Endothelial cell of umbilical vein (primary cell): ENCODE data around the gene GATD1. TPM values are rescaled to one million over a fixed set of nuclear protein-coding genes. Genes with fewer than 3 reads are reported as not detected.

Experiments
- BruUV-seq: library from RNA; stranded (reverse); fragments of 400-500 nt; replicated peaks from 2 replicates; lab custom pipeline; 2021; lab: Mats Ljungman, UMichigan
- CTCF ChIA-PET: fragments of 300-600, 350-600 bp; sonication (Branson Sonifier 250); formaldehyde crosslinking; loops from one replicate; lab custom pipeline; 2021; ENCODE audit warnings: antibody characterized with exemption, inconsistent platforms; lab: Charles Lee
- POLR2A ChIA-PET: fragments of 300-600, 350-600 bp; sonication (Branson Sonifier 250); formaldehyde crosslinking; loops from one replicate; lab custom pipeline; 2021; ENCODE audit warnings: antibody characterized with exemption, inconsistent platforms; lab: Charles Lee
- DNase-seq: peaks from one replicate; pipeline ENCODE4 v3.0.0-alpha.2; 2011; ENCODE audit warnings: low read depth, low spot score
- FAIRE-seq: peaks from 2 replicates; lab custom pipeline; 2011; peaks lifted over from hg19 to GRCh38; lab: Jason Lieb, UNC
- H2AFZ ChIP-seq: 2 replicates; pipeline ENCODE4 v1.6.0; 2012; ENCODE audit warnings: low read depth, low read length, control low read depth, inconsistent platforms
- H3K27ac ChIP-seq: 2 replicates; pipeline ENCODE4 v1.5.1; 2011; ENCODE audit warnings: low read depth, mild to moderate bottlenecking, control low read depth, low read length, moderate library complexity; ENCODE audit not compliant: insufficient read depth
- H3K27me3 ChIP-seq, 2 experiments: 2 replicates each; pipeline versions ENCODE4 v1.6.0 to v1.6.1; 2011; ENCODE audit warnings: low read length in 2 of 2, mixed read lengths in 1 of 2; ENCODE audit not compliant: control insufficient read depth in 2 of 2, insufficient read depth in 2 of 2
- H3K36me3 ChIP-seq, 2 experiments: 2 replicates in 1 of 2; 3 replicates in 1 of 2; pipeline ENCODE4 v1.5.1; 2011; ENCODE audit warnings: low read length in 2 of 2, mild to moderate bottlenecking in 1 of 2, moderate library complexity in 1 of 2; ENCODE audit not compliant: control insufficient read depth in 2 of 2, insufficient read depth in 2 of 2; ENCODE audit errors: extremely low read depth in 1 of 2
- H3K4me1 ChIP-seq: 3 replicates; pipeline ENCODE4 v1.5.1; 2011; ENCODE audit warnings: mild to moderate bottlenecking, low read length; ENCODE audit not compliant: control insufficient read depth, insufficient read depth; ENCODE audit errors: extremely low read depth
- H3K4me2 ChIP-seq: 2 replicates; pipeline ENCODE4 v1.6.1; 2011; ENCODE audit warnings: low read length, control low read depth, mixed read lengths; ENCODE audit not compliant: insufficient read depth
- H3K4me3 ChIP-seq, 3 experiments: fragments of 200-600 bp in 1 of 3; sonication (generic), shearing (Covaris generic) in 1 of 3; replicated peaks in 1 of 3; 2 replicates each; pipeline ENCODE4 v1.5.1; 2011 to 2016; ENCODE audit warnings: control low read depth in 3 of 3, low read length in 3 of 3, mild to moderate bottlenecking in 2 of 3, inconsistent platforms in 1 of 3, low read depth in 1 of 3, moderate library complexity in 1 of 3; ENCODE audit not compliant: insufficient read depth in 1 of 3
- H3K79me2 ChIP-seq: 2 replicates; pipeline ENCODE4 v1.6.0; 2012; ENCODE audit warnings: low read length, inconsistent platforms; ENCODE audit not compliant: control insufficient read depth, insufficient read depth
- H3K9ac ChIP-seq: replicated peaks from 2 replicates; pipeline ENCODE3; 2011; ENCODE audit warnings: low read length, control low read depth; ENCODE audit not compliant: insufficient read depth; ENCODE audit errors: extremely low read depth
- H3K9me1 ChIP-seq: replicated peaks from 3 replicates; pipeline ENCODE4 v1.6.0; 2011; ENCODE audit warnings: mild to moderate bottlenecking, low read length; ENCODE audit not compliant: control insufficient read depth, insufficient read depth; ENCODE audit errors: extremely low read depth
- H3K9me3 ChIP-seq: replicated peaks from 2 replicates; pipeline ENCODE4 v1.5.1; 2012; ENCODE audit warnings: low read length, inconsistent platforms; ENCODE audit not compliant: control insufficient read depth, insufficient read depth
- H4K20me1 ChIP-seq: replicated peaks from 2 replicates; pipeline ENCODE3; 2011; ENCODE audit warnings: mild to moderate bottlenecking, low read length; ENCODE audit not compliant: control insufficient read depth, insufficient read depth; ENCODE audit errors: extremely low read depth
- EZH2 ChIP-seq: IDR thresholded peaks from 2 replicates; pipeline ENCODE4 v1.6.1; 2012; ENCODE audit warnings: borderline replicate concordance, low read depth, mild to moderate bottlenecking, moderate library complexity, low read length, inconsistent platforms; ENCODE audit not compliant: severe bottlenecking
- FOS ChIP-seq: IDR thresholded peaks from 2 replicates; pipeline ENCODE4 v1.6.1; 2011; ENCODE audit warnings: mild to moderate bottlenecking, low read length, moderate library complexity, borderline replicate concordance; ENCODE audit not compliant: insufficient read depth
- GATA2 ChIP-seq: IDR thresholded peaks from 2 replicates; pipeline ENCODE4 v1.7.0; 2011; ENCODE audit warnings: low read depth, mild to moderate bottlenecking, moderate library complexity, mixed read lengths, low read length; ENCODE audit not compliant: insufficient read length, insufficient read depth
- JUN ChIP-seq: IDR thresholded peaks from 2 replicates; pipeline ENCODE4 v1.6.1; 2011; ENCODE audit warnings: borderline replicate concordance, low read depth; ENCODE audit not compliant: insufficient read length, insufficient read depth
- MAX ChIP-seq: IDR thresholded peaks from 2 replicates; pipeline ENCODE4 v1.6.1; 2011; ENCODE audit not compliant: insufficient read depth, insufficient read length
- MYC ChIP-seq: IDR thresholded peaks from one replicate; pipeline ENCODE4 v1.6.1; 2011; ENCODE audit warnings: mild to moderate bottlenecking, low read depth, low read length
- POLR2A ChIP-seq: IDR thresholded peaks from 2 replicates; pipeline ENCODE4 v1.6.1; 2012; ENCODE audit warnings: low read depth, mild to moderate bottlenecking, control low read depth, low read length
- POLR2AphosphoS5 ChIP-seq: IDR thresholded peaks from 2 replicates; pipeline ENCODE4 v1.6.1; 2012; ENCODE audit warnings: low read depth, mild to moderate bottlenecking, control low read depth, low read length, moderate library complexity; ENCODE audit not compliant: insufficient read depth
- dilution Hi-C: fragments of 300-500 bp; cut with MboI; formaldehyde crosslinking; loops from one replicate; pipeline ENCODE4 v1.15.0; 2019; ENCODE audit warnings: low sequenced_read_pairs; ENCODE audit not compliant: extremely low pct_ligation_motif_present
- intact Hi-C: fragments of 100-400 bp; cut with micrococcal nuclease; formaldehyde crosslinking; loops from one replicate; pipeline ENCODE4 v1.10.0; 2022
- polyA plus RNA-seq, 4 experiments: library from polyadenylated mRNA; depleted of rRNA in 3 of 4; stranded (reverse) in 3 of 4; unstranded in 1 of 4; fragments of >200 nt; gene quantifications; 2 replicates each; pipeline versions ENCODE4 v1.2.1 to v1.2.3, GENCODE V29; 2011 to 2012; ENCODE audit warnings: missing spikeins in 1 of 4
- total RNA-seq: library from RNA; stranded (reverse); gene quantifications from 2 replicates; pipeline ENCODE4 v1.2.3, GENCODE V29; 2021
- TF ChIP-seq, protein P1 (sequence below), 2 donors: IDR thresholded peaks; 1 replicate in 1 of 2; 2 replicates in 1 of 2; pipeline ENCODE4 v1.5.1; 2011; ENCODE audit warnings: low read length in 2 of 2, mild to moderate bottlenecking in 2 of 2, moderate library complexity in 2 of 2, control low read depth in 1 of 2, inconsistent platforms in 1 of 2, low read depth in 1 of 2; ENCODE audit not compliant: insufficient read depth in 1 of 2; ENCODE audit errors: extremely low read depth in 1 of 2

GATD1 gene
- total and polyA plus RNA-seq, 2 donors (not counting 3 experiments of a cell fraction or from before 2014, with no cell fraction given) = 70.6 to 83.1 TPM

DNA sequence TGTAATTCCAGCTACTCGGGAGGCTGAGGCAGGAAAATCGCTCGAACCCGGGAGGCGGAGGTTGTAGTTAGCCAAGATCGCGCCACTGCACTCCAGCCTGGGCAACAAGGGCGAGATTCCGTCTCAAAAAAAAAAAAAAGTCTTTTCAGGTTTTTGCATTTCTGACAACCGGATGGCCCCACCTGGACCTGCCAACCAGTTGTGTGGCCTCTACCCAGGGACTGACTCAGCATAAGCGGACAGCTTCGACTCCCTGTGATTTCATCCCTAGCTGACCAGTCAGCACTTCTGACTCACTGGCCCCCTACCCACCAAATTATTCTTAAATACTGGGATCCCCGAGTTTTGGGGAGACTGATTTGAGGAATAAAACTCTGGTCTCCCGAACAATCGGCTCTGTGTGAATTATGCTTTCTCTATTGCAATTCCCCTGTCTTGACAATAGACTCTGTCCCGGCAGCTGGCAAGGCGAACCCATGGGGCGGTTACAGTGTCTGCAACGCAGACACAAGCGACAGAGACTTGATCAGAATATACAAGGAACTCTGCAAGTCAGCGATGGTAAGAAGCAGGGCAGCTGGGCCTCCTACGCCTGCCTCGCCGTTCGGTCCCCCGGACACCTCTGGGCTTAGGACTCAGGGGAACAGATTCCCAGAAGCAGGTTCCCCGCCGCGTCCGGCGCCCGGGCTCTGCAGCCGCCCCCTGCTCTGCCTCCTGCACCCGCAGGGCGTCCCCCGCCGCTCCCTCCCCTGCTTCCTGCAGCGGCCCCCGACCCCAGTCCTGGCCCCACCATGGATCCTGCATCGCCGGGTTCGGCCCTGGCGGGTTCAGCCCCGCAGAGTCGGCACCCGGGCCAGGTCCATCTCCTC, 30.8 kb downstream of the GATD1 start:
- peaks cover 41% of the 10 kb centered on the region for H3K79me2 ChIP-seq
- no peaks in the 10 kb centered on the region for H3K36me3 ChIP-seq
- ChIA-PET POLR2A (interaction anchor here (0.6 to 0.9 kb wide), 2 partner anchors 30 to 241 kb away, joined by 3 to 5 read pairs; partner anchors contain the start of gene GATD1), CTCF (interaction anchor here (0.9 to 5.6 kb wide), 3 partner anchors 19 to 50 kb away, joined by 3 to 26 read pairs (median 6); partner anchors contain the start of gene TMEM80)
- H3K4me3 ChIP-seq = peak overlapping the region; percentile 41 to 79 (median 71)
- intact Hi-C loops (no loop called here), dilution Hi-C loops (no loop called here)
- peak overlapping the region; percentile 13 for H3K9ac ChIP-seq
- H3K4me1 ChIP-seq = peaks cover 17% of the 10 kb centered on the region
- H3K9me3 ChIP-seq = no peaks in the 10 kb centered on the region
- TF ChIP-seq MAX (no peak), JUN (no peak), POLR2AphosphoS5 (no peak), POLR2A (no peak), GATA2 (no peak)
- BruUV-seq = no TSS peak
- no peak overlapping the region for H3K27ac ChIP-seq
- DNase-seq (no peak), FAIRE-seq (no peak)
- peak overlapping the region; percentile 79 for H3K4me2 ChIP-seq
- peak overlapping the region; percentile 88 for H2AFZ ChIP-seq
- H3K27me3 ChIP-seq = no peaks in the 10 kb centered on the region
- H3K9me1 ChIP-seq = no peaks in the 10 kb centered on the region
- H4K20me1 ChIP-seq = no peaks in the 10 kb centered on the region

DNA sequence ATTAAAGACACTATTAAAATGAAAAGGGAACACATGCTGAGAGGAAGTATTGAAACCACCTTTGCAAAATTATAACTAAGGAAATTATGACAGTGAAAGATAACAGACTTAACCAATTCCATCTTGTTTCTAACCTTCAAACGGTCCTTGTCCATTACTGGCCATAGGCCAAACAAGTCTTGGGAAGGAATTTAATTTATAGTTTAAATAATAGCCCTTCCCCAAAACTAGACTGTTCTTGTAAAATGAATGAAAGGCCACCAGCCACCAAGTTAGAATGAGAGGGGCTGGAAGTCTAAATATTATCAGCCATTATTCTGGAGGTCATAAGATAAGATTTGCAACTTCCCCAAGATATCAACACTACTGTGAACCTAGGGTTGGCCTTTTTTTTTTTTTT, 31.9 kb downstream of the GATD1 start:
- Histone ChIP-seq H3K36me3 (no peaks in the 10 kb centered on the region), H3K27me3 (no peaks in the 10 kb centered on the region), H3K27ac (no peak overlapping the region), H3K9me3 (no peaks in the 10 kb centered on the region), H3K79me2 (peaks cover 32% of the 10 kb centered on the region), H3K4me1 (peaks cover 17% of the 10 kb centered on the region), H4K20me1 (no peaks in the 10 kb centered on the region), H3K9ac (no peak overlapping the region), H3K4me2 (no peak overlapping the region), H3K9me1 (no peaks in the 10 kb centered on the region), H2AFZ (no peak overlapping the region), H3K4me3 (no peak overlapping the region)
- ChIA-PET CTCF (interaction anchor here (5.6 kb wide), 1 partner anchor 18 kb away, joined by 26 read pairs; no protein-coding TSS in a partner anchor), POLR2A (no interaction called here)
- BruUV-seq = no TSS peak
- DNase-seq = no peak
- dilution Hi-C loops (no loop called here), intact Hi-C loops (no loop called here)
- no peak for FAIRE-seq
- TF ChIP-seq MYC (no peak), FOS (no peak), POLR2A (no peak), JUN (no peak), MAX (no peak), POLR2AphosphoS5 (no peak), EZH2 (no peak), GATA2 (no peak)
- TF ChIP-seq, protein P1, sequence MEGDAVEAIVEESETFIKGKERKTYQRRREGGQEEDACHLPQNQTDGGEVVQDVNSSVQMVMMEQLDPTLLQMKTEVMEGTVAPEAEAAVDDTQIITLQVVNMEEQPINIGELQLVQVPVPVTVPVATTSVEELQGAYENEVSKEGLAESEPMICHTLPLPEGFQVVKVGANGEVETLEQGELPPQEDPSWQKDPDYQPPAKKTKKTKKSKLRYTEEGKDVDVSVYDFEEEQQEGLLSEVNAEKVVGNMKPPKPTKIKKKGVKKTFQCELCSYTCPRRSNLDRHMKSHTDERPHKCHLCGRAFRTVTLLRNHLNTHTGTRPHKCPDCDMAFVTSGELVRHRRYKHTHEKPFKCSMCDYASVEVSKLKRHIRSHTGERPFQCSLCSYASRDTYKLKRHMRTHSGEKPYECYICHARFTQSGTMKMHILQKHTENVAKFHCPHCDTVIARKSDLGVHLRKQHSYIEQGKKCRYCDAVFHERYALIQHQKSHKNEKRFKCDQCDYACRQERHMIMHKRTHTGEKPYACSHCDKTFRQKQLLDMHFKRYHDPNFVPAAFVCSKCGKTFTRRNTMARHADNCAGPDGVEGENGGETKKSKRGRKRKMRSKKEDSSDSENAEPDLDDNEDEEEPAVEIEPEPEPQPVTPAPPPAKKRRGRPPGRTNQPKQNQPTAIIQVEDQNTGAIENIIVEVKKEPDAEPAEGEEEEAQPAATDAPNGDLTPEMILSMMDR (IDR thresholded peaks at IDR 0.05; ENCODE audit: extremely low read depth in 1 of 2, insufficient read depth in 1 of 2, low read depth in 1 of 2, low read length in 2 of 2) = no peak
